NT2/D1 (cell line): ENCODE measurements around the gene RGS17.

ENCODE experiments used
- YY1 ChIP-seq: IDR thresholded peaks from 2 replicates; pipeline ENCODE4 v1.6.1; 2011; ENCODE audit not compliant: insufficient read length, insufficient read depth
- ZNF274 ChIP-seq: IDR thresholded peaks from 2 replicates; pipeline ENCODE4 v1.6.1; 2011; ENCODE audit warnings: mild to moderate bottlenecking, low read depth, low read length

GRCh38 chr6:153087436-153087835, 43.6 kb downstream of the RGS17 start:
- TF ChIP-seq YY1: no peak
- TF ChIP-seq ZNF274: no peak
